Eye (tissue), 1 donor: ENCODE results near the gene GANC.

Experiments
- DNase-seq: peaks from one replicate; pipeline ENCODE4 v3.0.0-alpha.2; 2015

Gene GANC

GRCh38 chr15:42352401-42352800 lies 79.4 kb downstream of the GANC start:
- DNase-seq, result no peak

DNA sequence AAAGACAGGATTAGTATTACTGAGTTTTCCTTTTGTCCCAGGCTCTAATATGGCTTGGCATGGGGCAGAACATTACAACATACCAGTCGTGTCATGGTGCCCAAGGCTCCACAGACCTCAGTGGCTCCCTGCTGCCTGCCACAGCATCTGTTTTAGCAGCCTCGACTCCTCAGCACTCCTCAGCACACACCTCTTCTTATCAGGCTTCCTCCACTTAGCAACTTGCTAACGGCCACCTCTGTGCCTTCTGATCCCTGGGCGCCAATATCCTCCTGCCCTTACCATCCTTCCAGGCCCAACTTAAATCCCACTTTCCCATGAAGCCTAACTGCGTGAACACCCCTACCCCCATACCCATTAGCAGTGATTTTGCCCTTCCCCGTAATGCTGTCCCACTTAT lies 80.1 kb downstream of the GANC start:
- DNase-seq, result no peak

DNA sequence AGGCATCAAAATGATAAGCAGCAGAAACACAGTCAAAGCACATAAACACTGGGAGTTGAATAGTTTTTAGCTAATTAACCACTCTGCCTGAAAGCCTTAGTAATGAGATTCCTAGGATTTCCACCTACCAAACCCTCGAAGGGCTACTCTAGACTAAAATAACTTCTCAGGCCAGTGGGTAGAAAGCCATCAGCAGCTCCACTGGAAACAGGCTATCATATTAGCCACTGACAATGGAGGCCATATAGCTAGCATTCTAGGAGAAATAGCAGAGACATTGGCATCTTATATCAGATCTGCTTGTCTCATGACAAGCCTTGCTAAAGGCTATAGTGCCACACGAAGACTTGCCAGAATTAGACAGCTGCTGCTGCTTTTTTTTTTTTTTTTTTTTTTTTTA lies 81.8 kb downstream of the GANC start:
- DNase-seq, result no peak

GRCh38 chr15:42355291-42355690 lies 82.3 kb downstream of the GANC start:
- no peak for DNase-seq

GRCh38 chr15:42356851-42357250 lies 83.8 kb downstream of the GANC start:
- no peak for DNase-seq

DNA sequence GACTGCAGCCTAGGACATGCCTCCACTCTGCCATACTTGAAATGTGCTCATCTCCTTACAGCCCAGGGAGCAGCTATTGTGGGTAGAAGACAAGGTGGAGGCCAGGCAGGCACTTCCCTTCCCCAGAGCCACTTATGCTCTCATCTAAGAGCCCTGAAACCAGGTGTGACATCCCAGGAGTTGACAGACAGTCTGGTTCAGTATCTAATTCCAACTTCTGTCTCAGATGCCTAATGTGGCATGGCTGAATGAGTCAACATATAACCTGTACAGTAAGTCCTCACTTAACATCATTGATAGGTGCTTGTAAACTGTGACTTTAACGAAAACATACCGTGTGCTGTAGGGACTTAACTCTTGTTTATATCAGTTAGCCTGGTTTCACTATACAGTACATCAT lies 85.1 kb downstream of the GANC start:
- DNase-seq, result no peak

GRCh38 chr15:42359249-42359648 lies 86.2 kb downstream of the GANC start, which contains the start of gene CAPN3:
TSS of gene CAPN3 (plus strand) at chr15:42359501. CDS start at chr15:42359806, 305 bp downstream.
- DNase-seq, result no peak

GRCh38 chr15:42359985-42360384 lies 87.0 kb downstream of the GANC start:
- no peak for DNase-seq

DNA sequence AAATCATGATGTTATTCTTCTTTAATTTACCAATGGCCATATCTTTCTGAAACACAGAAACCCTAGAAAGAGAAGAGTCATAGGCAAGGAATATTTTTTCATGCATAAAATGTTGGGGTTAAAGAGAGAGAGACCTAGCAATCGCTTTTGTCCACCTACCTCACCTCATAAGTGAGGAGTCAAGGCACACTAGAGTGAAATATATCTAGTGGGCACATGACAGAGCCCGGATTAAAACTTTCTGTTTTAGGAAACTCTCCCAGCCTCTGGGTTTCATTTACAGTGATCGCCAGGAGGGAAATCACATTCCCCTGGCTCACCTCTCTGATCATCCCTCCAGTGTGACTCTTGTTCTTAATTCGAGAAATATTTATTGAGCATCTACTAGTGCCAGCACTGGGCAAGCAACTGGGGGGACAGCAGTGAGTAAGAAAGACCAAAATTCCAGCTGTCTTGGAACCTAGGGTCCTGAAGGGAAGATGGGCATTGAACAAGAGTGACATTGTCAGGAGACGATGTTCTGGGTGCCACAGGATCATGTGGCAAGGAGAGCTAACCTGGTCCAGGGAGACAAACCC lies 87.6 kb downstream of the GANC start:
- DNase-seq, result no peak

- DNase-seq, result no peak
These were observed 90.5 kb downstream of the GANC start for GRCh38 chr15:42363487-42363886.

GRCh38 chr15:42363942-42364341 lies 90.9 kb downstream of the GANC start:
- no peak for DNase-seq

DNA sequence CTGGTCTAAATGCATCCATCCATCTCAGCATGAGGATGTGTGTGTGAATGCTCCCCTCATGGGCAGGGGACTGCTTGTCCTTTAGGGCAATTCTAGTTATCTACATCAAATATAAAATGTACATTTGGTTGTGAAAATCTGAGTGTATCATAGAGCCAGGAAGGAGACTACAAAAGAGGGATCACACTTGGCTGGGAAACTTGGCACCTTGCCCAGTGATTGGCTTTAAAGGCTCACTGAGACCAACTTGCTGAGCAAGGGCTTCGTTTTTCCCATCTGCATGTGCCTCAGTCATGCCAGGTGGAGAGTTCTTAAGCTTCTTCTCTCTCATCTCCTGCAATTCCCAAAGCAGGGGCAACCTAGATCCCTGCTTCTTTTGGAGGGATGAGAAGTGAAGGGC lies 91.5 kb downstream of the GANC start:
- peak; percentile 53 for DNase-seq

- DNase-seq, result no peak
These were observed 93.0 kb downstream of the GANC start for GRCh38 chr15:42365921-42366550.

- no peak for DNase-seq
These were observed 94.0 kb downstream of the GANC start for GRCh38 chr15:42367041-42367440.

DNA sequence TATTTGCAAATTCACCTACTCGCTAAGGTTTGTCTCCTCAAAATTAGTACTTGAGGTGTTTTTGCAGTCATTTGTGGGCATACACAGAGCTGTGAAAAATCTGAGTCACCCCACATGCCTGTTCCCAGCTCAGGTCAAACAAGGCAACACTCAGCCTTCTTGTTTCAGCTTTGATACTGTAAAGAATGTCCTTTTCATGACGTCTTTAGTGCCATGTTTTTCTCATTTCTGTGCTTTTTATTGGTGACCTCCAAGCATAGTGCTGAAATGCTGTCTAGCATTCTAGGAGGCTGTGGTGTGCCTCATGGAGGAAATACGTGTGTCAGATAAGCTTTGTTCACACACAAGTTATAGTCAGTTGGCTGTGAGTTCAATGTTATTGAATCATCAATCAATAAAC lies 95.1 kb downstream of the GANC start:
- no peak for DNase-seq

- DNase-seq, result no peak
These were observed 98.1 kb downstream of the GANC start for GRCh38 chr15:42371096-42371495.

DNA sequence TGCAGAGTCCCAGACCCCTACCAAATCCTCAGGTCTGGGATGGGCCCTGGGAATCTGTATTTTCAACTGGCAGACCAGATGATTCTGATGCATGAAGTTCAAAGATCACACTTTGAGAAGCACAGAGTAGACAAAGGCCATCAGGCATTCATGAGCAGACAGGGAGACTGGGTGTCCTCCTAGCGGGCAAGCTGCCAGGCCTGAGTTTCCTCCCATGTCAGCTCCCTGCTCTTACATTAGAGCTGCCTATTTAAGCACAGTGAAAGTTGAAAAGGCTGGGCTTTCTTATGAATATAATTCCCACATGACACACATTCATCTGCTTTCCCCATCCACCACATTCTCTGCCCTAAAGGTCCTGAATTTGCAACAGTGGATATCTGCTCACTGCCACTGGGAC lies 100.3 kb downstream of the GANC start:
- DNase-seq, result no peak

DNA sequence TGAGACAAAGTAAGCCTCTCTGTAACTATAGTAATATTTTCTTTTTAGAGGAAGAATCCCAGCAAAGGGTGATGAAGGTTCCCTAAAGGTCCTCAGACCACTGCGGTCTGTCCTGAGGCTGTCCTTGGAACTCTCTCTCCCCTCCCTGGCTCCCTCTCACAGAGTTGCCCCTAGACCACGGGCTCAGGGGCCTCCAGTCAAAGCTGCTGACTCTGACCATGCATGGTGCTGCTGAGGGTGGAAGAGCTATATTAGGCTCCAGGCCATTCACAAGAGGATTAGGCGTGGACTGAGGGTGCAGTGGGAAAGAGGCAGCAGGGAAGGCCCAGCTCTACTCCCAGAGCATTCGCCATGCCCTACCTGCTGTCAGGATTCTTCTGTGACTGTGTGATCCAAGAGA lies 100.9 kb downstream of the GANC start:
- DNase-seq, result no peak

GRCh38 chr15:42374810-42375209 lies 101.8 kb downstream of the GANC start:
- DNase-seq, result no peak

DNA sequence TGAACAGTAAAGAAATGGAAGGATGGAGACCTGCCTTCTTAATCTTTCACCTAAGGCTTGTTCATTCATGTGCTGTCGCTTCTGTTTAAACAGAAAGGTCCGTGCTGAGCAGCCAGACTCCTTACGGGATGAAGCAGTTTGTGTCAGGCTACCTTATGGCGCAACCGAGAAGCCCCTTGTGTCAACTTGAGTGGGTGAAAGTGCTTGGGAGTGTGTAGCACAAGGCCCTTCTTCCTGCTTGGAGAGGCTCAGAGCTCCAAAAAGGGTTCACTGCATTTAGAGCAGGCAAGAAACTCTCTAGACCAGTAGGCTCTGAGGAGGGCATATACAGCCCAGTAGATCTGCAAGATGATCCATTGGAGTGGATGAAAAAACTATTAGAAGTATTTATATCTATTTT lies 102.3 kb downstream of the GANC start:
- DNase-seq, result no peak

DNA sequence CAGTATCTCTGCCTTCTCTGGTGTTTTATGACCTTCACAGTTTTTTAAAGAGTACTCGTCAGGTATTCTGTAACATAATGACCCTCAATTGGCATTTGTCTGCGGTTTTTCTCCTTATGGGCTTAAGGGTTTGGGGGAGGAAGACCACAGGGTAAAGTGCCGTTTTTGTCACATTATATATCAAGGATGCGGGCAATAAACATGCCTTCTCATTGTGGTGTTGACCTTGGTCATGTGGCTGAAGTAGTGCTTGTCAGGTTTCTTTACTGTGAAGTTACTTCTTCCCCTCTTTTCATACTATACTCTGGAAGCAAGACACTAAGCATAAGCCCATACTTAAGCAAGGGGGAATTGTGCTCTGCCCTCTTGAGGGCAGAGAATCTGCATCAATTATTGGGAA lies 102.9 kb downstream of the GANC start:
- DNase-seq, result no peak

GRCh38 chr15:42378011-42378410 lies 105.0 kb downstream of the GANC start:
- no peak for DNase-seq

DNA sequence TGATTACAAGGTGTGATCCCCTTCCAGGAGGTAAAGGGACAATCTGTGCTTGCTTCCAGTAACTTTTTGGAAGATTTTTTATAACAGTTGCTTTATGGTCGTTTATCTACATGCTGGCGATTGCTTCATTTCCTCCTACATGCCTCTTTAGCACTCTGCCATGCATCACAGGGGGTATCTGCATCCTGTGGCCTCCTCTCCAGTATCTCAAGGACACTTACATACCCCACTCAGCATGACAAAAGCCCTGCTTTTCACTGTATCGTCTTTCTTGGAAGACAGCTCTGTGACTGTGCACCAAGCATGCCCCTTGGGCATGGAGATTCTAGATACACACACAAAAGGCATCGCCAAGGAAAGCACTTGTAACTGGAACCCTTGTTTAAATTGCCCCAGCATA lies 111.6 kb downstream of the GANC start:
- DNase-seq, result no peak

DNA sequence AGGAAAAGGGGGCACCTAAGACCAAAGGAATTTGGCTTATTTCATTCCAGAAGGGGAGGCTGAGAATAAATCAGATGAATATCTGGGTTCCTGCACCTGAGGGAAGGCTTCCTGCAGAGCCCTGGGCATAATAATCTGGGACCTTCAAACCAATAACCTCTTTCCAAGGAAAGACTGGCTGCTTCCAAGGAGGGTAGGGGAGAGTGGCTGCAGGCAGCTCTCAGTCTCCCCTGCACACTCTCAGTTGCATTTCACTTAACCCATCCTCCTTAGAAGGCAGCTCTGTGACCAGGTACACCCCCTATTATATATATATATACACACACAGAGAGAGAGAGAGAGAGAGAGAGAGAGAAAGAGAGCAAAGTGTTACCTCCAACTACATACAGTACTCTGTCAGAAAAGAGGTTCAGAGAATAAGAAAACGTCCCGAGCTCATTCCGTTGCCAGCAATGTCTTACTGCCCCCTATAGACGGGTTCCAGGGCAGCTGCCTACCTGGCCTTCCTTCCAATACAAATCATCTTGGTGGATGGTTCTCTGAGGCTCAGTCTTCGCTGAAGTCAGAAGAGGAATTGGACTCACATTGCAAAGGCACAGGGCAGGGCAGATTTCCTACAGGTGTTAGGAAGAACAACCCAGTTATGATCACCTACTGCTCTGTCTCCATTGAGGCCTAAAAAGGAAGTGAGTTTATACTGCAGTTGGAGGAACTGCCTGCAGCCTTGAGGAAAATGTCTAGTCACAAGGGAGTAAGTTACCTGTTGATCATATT lies 112.4 kb downstream of the GANC start:
- DNase-seq, result peak; percentile 53
